ENCODE measurements around the gene JUN. TPM values are rescaled to one million over a fixed set of nuclear protein-coding genes. Genes with fewer than 3 reads are reported as not detected.

Gene JUN
- total and polyA plus RNA-seq, 2 of the 13 experiments (the other 11 are each of a cell fraction or from before 2014, with no cell fraction given): 18.2 to 22.3 TPM

- Histone ChIP-seq H2AFZ (ENCODE audit: low read length) (no peak overlapping the region), H3K36me3 (replicated peaks in 1 of 2; ENCODE audit: control insufficient read depth in 1 of 2, insufficient read depth in 2 of 2, low read length in 2 of 2) (no peaks in the 10 kb centered on the region), H3K9ac (ENCODE audit: insufficient read depth, low read depth, low read length) (peak overlapping the region; percentile 98), H3K4me1 (ENCODE audit: insufficient read depth, low read length) (peaks cover 36% of the 10 kb centered on the region), H3K9me3 (ENCODE audit: low read length) (no peaks in the 10 kb centered on the region), H4K20me1 (ENCODE audit: insufficient read depth, low read length) (peaks cover 32% of the 10 kb centered on the region), H3K4me3 (replicated peaks in 1 of 3; ENCODE audit: insufficient read depth in 1 of 3, low read depth in 2 of 3, low read length in 3 of 3) (peak overlapping the region; percentile 82 to 87 (median 84)), H3K27me3 (ENCODE audit: control insufficient read depth in 1 of 2, insufficient read depth in 2 of 2, low read length in 2 of 2) (no peaks in the 10 kb centered on the region; a peak in 1 of 5 replicates), H3K4me2 (ENCODE audit: low read depth, low read length) (peak overlapping the region; percentile 79), H3K79me2 (ENCODE audit: insufficient read depth, low read length) (peaks cover 24% of the 10 kb centered on the region), H3K27ac (ENCODE audit: extremely low read length, insufficient read depth, low read length) (no peak overlapping the region)
- no peak for FAIRE-seq
- intact Hi-C loops (cut with micrococcal nuclease; ENCODE audit: unreplicated experiment): loop anchor here (10.0 kb wide), 4 partner anchors 363 to 913 kb away; no protein-coding TSS in a partner anchor
- POLR2A ChIA-PET: interaction anchor here (0.7 to 3.8 kb wide), 5 partner anchors 8 to 627 kb away, joined by 3 to 28 read pairs (median 15); no protein-coding TSS in a partner anchor
- CTCF ChIA-PET (ENCODE audit: low intra/inter-chr PET ratio, low total read pairs): no interaction called here
- in situ Hi-C loops (cut with HindIII; ENCODE audit: extremely low pct_ligation_motif_present, low pct_unique_long_range_greater_than_20kb): loop anchor here (5.0 to 10.0 kb wide), 3 partner anchors 39 to 513 kb away; partner anchors contain the start of gene FGGY
- whole genome bisulfite sequencing (ENCODE audit: low lambda C conversion rate): 51% methylated on average over 29 of the region's 32 CpGs
- no peak for DNase-seq (ENCODE audit: low spot score)
- no peak for ATAC-seq
- no TSS peak for BruUV-seq (replicated peaks)
- TF ChIP-seq KDM2A (CRISPR knock-in tag; IDR thresholded peaks at IDR 0.05; ENCODE audit: borderline replicate concordance, low read depth) (no peak; the same call in 1 of the 2 replicates), FOXA3 (CRISPR knock-in tag; IDR thresholded peaks at IDR 0.05) (0 out of 2 replicates have a peak, but pooled peaks have one; percentile 20), ZNF878 (CRISPR knock-in tag; IDR thresholded peaks at IDR 0.05) (no peak), GZF1 (CRISPR knock-in tag; IDR thresholded peaks at IDR 0.05) (no peak), ZNF205 (CRISPR knock-in tag; IDR thresholded peaks at IDR 0.05) (no peak), DPF2 (CRISPR knock-in tag; IDR thresholded peaks at IDR 0.05; ENCODE audit: borderline replicate concordance, low read depth) (no peak), MBD4 (IDR thresholded peaks at IDR 0.05; ENCODE audit: borderline replicate concordance, low read length) (no peak), ZNF598 (CRISPR knock-in tag; IDR thresholded peaks at IDR 0.05; ENCODE audit: borderline replicate concordance) (no peak), ZNF720 (CRISPR knock-in tag; IDR thresholded peaks at IDR 0.05) (no peak), CBX2 (IDR thresholded peaks at IDR 0.05; ENCODE audit: low read depth, low read length) (no peak), CBX2 (CRISPR knock-in tag; IDR thresholded peaks at IDR 0.05; ENCODE audit: low read depth) (no peak), HNF4G (IDR thresholded peaks at IDR 0.05; ENCODE audit: borderline replicate concordance, low read depth, low read length) (no peak), HNF4G (CRISPR knock-in tag; IDR thresholded peaks at IDR 0.05; ENCODE audit: borderline replicate concordance, low read depth) (no peak), AGO1 (IDR thresholded peaks at IDR 0.05; ENCODE audit: low read depth, low read length, poor library complexity, severe bottlenecking) (peak; percentile 92), ZMAT3 (CRISPR knock-in tag; conservative IDR thresholded peaks at IDR 0.05) (0 out of 2 replicates have a peak, but pooled peaks have one; percentile 24), ZBTB33 (CRISPR knock-in tag; IDR thresholded peaks at IDR 0.05) (peak; percentile 99), ZNF773 (CRISPR knock-in tag; IDR thresholded peaks at IDR 0.05; ENCODE audit: borderline replicate concordance) (no peak), TIGD3 (CRISPR knock-in tag; IDR thresholded peaks at IDR 0.05; ENCODE audit: borderline replicate concordance) (no peak), KDM1A (CRISPR knock-in tag; IDR thresholded peaks at IDR 0.05) (no peak)
- TF ChIP-seq, protein P1, sequence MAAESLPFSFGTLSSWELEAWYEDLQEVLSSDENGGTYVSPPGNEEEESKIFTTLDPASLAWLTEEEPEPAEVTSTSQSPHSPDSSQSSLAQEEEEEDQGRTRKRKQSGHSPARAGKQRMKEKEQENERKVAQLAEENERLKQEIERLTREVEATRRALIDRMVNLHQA (CRISPR knock-in tag; IDR thresholded peaks at IDR 0.05): no peak
- TF ChIP-seq, protein P2, sequence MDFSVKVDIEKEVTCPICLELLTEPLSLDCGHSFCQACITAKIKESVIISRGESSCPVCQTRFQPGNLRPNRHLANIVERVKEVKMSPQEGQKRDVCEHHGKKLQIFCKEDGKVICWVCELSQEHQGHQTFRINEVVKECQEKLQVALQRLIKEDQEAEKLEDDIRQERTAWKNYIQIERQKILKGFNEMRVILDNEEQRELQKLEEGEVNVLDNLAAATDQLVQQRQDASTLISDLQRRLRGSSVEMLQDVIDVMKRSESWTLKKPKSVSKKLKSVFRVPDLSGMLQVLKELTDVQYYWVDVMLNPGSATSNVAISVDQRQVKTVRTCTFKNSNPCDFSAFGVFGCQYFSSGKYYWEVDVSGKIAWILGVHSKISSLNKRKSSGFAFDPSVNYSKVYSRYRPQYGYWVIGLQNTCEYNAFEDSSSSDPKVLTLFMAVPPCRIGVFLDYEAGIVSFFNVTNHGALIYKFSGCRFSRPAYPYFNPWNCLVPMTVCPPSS (IDR thresholded peaks at IDR 0.05): no peak
These were observed 2.2 kb downstream of the JUN start for GRCh38 chr1:58781541-58782177.

All from HepG2 (cell line).